Neural cell (in vitro differentiated cells): ENCODE data around the gene GNAS. TPM values are rescaled to one million over a fixed set of nuclear protein-coding genes. Genes with fewer than 3 reads are reported as not detected.

ENCODE experiments used
- H2AFZ ChIP-seq: fragments of 200-600, 300-800 bp; sonication (generic), shearing (Covaris generic); 2 replicates; pipeline ENCODE4 v1.6.0; 2014; ENCODE audit warnings: low read depth, mild to moderate bottlenecking, antibody characterized with exemption, low read length, moderate library complexity
- H3F3A ChIP-seq: fragments of 200-600 bp; shearing (Covaris generic); 2 replicates; pipeline ENCODE4 v1.6.1; 2016; ENCODE audit warnings: mild to moderate bottlenecking, moderate library complexity, mixed read lengths, antibody characterized with exemption, low read length; ENCODE audit not compliant: insufficient read depth, poor library complexity, severe bottlenecking
- H3K27ac ChIP-seq: fragments of 200-600, 300-800 bp; sonication (generic), shearing (Covaris generic); 2 replicates; pipeline ENCODE4 v1.5.1; 2014; ENCODE audit warnings: mild to moderate bottlenecking, low read length, moderate library complexity
- H3K27me3 ChIP-seq: fragments of 300-800, 200-600 bp; sonication (generic), shearing (Covaris generic); 2 replicates; pipeline ENCODE4 v1.6.0; 2014; ENCODE audit warnings: mild to moderate bottlenecking, low read depth, low read length, moderate library complexity; ENCODE audit not compliant: insufficient read depth
- H3K36me3 ChIP-seq: fragments of 300-800, 200-600 bp; sonication (generic), shearing (Covaris generic); 2 replicates; pipeline ENCODE4 v1.5.1; 2014; ENCODE audit warnings: mild to moderate bottlenecking, antibody characterized with exemption, low read length, moderate library complexity; ENCODE audit not compliant: insufficient read depth
- H3K4me2 ChIP-seq: fragments of 300-800, 200-600 bp; sonication (generic), shearing (Covaris generic); 2 replicates; pipeline ENCODE4 v1.6.0; 2014; ENCODE audit warnings: mild to moderate bottlenecking, low read length
- H3K4me3 ChIP-seq: fragments of 300-800, 200-600 bp; sonication (generic), shearing (Covaris generic); 2 replicates; pipeline ENCODE4 v1.5.1; 2014; ENCODE audit warnings: mild to moderate bottlenecking, low read length, moderate library complexity
- H3K79me2 ChIP-seq: fragments of 200-600 bp; shearing (Covaris generic); replicated peaks from 2 replicates; pipeline ENCODE4 v1.6.0; 2014; ENCODE audit warnings: mild to moderate bottlenecking, low read length, moderate library complexity; ENCODE audit not compliant: insufficient read depth
- H3K9ac ChIP-seq: fragments of 300-800, 200-600 bp; sonication (generic), shearing (Covaris generic); 2 replicates; pipeline ENCODE4 v1.6.1; 2016; ENCODE audit warnings: mild to moderate bottlenecking, low read length, mixed read lengths
- H3K9me2 ChIP-seq: fragments of 200-600 bp; shearing (Covaris generic); 2 replicates; pipeline ENCODE4 v1.6.1; 2016; ENCODE audit warnings: mild to moderate bottlenecking, low read length, mixed read lengths; ENCODE audit not compliant: insufficient read depth
- H3K9me3 ChIP-seq: fragments of 200-600, 300-800 bp; sonication (generic), shearing (Covaris generic); 2 replicates; pipeline ENCODE4 v1.6.1; 2016; ENCODE audit warnings: mild to moderate bottlenecking, mixed run types, low read length, moderate library complexity, mixed read lengths
- H4K20me1 ChIP-seq: fragments of 200-600 bp; shearing (Covaris generic); 2 replicates; pipeline ENCODE4 v1.6.1; 2016; ENCODE audit warnings: mild to moderate bottlenecking, mixed run types; ENCODE audit not compliant: insufficient read depth
- EP300 ChIP-seq: fragments of 450-650 bp; conservative IDR thresholded peaks from 2 replicates; pipeline ENCODE4 v1.6.1; 2014; ENCODE audit warnings: antibody characterized with exemption, mild to moderate bottlenecking, moderate library complexity; ENCODE audit not compliant: poor library complexity, severe bottlenecking
- EZH2 ChIP-seq: fragments of 200-600, 300-800 bp; shearing (Covaris generic), sonication (generic); IDR thresholded peaks from 2 replicates; pipeline ENCODE4 v1.6.1; 2014; ENCODE audit warnings: antibody characterized with exemption, low read length, borderline replicate concordance, mild to moderate bottlenecking; ENCODE audit not compliant: insufficient read depth, poor library complexity, severe bottlenecking
- MXI1 ChIP-seq: fragments of 450-650 bp; conservative IDR thresholded peaks from 2 replicates; pipeline ENCODE4 v1.6.1; 2014; ENCODE audit warnings: antibody characterized with exemption, mild to moderate bottlenecking; ENCODE audit not compliant: poor library complexity, severe bottlenecking
- POLR2AphosphoS5 ChIP-seq: IDR thresholded peaks from 2 replicates; pipeline ENCODE4 v1.6.1; 2012
- RAD21 ChIP-seq: fragments of 450-650 bp; conservative IDR thresholded peaks from 2 replicates; pipeline ENCODE4 v1.6.1; 2014; ENCODE audit warnings: antibody characterized with exemption, mild to moderate bottlenecking, moderate library complexity
- SMC3 ChIP-seq: fragments of 450-650 bp; conservative IDR thresholded peaks from 2 replicates; pipeline ENCODE4 v1.6.1; 2014; ENCODE audit warnings: antibody characterized with exemption, mild to moderate bottlenecking, moderate library complexity; ENCODE audit not compliant: poor library complexity
- TAF1 ChIP-seq: IDR thresholded peaks from 2 replicates; pipeline ENCODE4 v1.6.1; 2012; ENCODE audit warnings: low read depth
- polyA plus RNA-seq: library from polyadenylated mRNA; depleted of rRNA; stranded (reverse); fragments of >200 nt; gene quantifications from 2 replicates; pipeline ENCODE4 v1.2.3, GENCODE V29; 2014
- TF ChIP-seq, protein P1 (sequence below): IDR thresholded peaks from 2 replicates; pipeline ENCODE4 v1.6.1; 2012; ENCODE audit warnings: borderline replicate concordance
- TF ChIP-seq, protein P2 (sequence below): fragments of 450-650 bp; IDR thresholded peaks from 2 replicates; pipeline ENCODE4 v1.5.1; 2014; ENCODE audit warnings: antibody characterized with exemption, mild to moderate bottlenecking, moderate library complexity; ENCODE audit not compliant: poor library complexity, severe bottlenecking

Gene GNAS
- polyA plus RNA-seq, 1 donor from 2014 or later = 958 TPM

DNA sequence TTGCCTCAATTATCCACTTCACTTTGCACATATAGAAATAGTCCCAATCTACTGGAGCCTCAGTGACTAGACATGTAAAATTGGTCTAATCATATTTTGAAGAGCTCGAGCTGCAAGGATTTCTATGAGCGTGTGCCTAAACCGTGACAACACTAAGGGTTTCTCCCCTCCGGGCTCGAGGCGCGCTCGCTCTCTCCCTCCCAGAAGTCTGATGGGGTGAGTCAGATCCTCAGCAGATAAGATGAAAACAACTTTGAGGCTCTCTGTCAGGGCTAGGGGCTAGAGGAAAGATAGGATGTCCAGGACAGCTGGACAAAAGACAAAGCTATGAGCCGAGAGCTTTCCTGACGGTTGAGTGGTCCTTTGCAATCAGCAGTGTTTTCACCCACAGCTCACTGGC is 18.6 kb upstream of the GNAS start:
- no peaks in the 10 kb centered on the region for H3K9me3 ChIP-seq
- H2AFZ ChIP-seq = no peak overlapping the region
- H3K27me3 ChIP-seq = peaks cover 8% of the 10 kb centered on the region
- no peaks in the 10 kb centered on the region for H3F3A ChIP-seq
- H3K36me3 ChIP-seq = no peaks in the 10 kb centered on the region
- H3K4me2 ChIP-seq = no peak overlapping the region
- no peaks in the 10 kb centered on the region for H4K20me1 ChIP-seq
- H3K4me3 ChIP-seq = no peak overlapping the region
- H3K79me2 ChIP-seq = no peaks in the 10 kb centered on the region
- H3K9ac ChIP-seq = no peak overlapping the region
- H3K9me2 ChIP-seq = no peaks in the 10 kb centered on the region
- TF ChIP-seq RAD21 (no peak), EZH2 (no peak), SMC3 (no peak), MXI1 (no peak), EP300 (no peak), POLR2AphosphoS5 (no peak), TAF1 (no peak)
- TF ChIP-seq, protein P1, sequence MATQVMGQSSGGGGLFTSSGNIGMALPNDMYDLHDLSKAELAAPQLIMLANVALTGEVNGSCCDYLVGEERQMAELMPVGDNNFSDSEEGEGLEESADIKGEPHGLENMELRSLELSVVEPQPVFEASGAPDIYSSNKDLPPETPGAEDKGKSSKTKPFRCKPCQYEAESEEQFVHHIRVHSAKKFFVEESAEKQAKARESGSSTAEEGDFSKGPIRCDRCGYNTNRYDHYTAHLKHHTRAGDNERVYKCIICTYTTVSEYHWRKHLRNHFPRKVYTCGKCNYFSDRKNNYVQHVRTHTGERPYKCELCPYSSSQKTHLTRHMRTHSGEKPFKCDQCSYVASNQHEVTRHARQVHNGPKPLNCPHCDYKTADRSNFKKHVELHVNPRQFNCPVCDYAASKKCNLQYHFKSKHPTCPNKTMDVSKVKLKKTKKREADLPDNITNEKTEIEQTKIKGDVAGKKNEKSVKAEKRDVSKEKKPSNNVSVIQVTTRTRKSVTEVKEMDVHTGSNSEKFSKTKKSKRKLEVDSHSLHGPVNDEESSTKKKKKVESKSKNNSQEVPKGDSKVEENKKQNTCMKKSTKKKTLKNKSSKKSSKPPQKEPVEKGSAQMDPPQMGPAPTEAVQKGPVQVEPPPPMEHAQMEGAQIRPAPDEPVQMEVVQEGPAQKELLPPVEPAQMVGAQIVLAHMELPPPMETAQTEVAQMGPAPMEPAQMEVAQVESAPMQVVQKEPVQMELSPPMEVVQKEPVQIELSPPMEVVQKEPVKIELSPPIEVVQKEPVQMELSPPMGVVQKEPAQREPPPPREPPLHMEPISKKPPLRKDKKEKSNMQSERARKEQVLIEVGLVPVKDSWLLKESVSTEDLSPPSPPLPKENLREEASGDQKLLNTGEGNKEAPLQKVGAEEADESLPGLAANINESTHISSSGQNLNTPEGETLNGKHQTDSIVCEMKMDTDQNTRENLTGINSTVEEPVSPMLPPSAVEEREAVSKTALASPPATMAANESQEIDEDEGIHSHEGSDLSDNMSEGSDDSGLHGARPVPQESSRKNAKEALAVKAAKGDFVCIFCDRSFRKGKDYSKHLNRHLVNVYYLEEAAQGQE = no peak
- TF ChIP-seq, protein P2, sequence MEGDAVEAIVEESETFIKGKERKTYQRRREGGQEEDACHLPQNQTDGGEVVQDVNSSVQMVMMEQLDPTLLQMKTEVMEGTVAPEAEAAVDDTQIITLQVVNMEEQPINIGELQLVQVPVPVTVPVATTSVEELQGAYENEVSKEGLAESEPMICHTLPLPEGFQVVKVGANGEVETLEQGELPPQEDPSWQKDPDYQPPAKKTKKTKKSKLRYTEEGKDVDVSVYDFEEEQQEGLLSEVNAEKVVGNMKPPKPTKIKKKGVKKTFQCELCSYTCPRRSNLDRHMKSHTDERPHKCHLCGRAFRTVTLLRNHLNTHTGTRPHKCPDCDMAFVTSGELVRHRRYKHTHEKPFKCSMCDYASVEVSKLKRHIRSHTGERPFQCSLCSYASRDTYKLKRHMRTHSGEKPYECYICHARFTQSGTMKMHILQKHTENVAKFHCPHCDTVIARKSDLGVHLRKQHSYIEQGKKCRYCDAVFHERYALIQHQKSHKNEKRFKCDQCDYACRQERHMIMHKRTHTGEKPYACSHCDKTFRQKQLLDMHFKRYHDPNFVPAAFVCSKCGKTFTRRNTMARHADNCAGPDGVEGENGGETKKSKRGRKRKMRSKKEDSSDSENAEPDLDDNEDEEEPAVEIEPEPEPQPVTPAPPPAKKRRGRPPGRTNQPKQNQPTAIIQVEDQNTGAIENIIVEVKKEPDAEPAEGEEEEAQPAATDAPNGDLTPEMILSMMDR = no peak
- H3K27ac ChIP-seq = no peak overlapping the region

DNA sequence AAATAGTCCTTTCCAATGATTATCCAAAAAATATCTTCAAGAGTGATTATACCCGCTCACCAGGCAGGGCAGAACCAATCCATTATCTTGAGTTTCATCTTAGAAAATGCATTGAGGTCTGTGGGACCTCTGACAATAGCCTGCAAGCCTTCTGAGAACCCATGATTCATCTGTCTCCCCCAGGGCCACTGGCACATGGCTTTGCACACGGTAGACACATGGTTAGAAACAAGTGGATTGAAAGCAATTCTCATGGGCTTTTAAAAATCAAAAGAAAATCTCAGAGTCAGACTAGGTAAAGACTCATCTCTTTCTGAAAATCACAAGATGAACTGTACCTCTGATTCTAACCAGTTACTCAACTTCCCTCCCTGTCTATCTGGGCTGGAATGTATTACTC is 17.3 kb upstream of the GNAS start:
- peaks cover 21% of the 10 kb centered on the region for H3K27me3 ChIP-seq
- no peak overlapping the region for H3K27ac ChIP-seq
- no peaks in the 10 kb centered on the region for H3K79me2 ChIP-seq
- H3K9me3 ChIP-seq = no peaks in the 10 kb centered on the region
- no peaks in the 10 kb centered on the region for H4K20me1 ChIP-seq
- H3K9me2 ChIP-seq = no peaks in the 10 kb centered on the region
- H3F3A ChIP-seq = no peaks in the 10 kb centered on the region
- no peak overlapping the region for H3K9ac ChIP-seq
- H3K4me2 ChIP-seq = no peak overlapping the region
- H3K36me3 ChIP-seq = no peaks in the 10 kb centered on the region
- no peak overlapping the region for H2AFZ ChIP-seq
- no peak for TF ChIP-seq EZH2
- TF ChIP-seq TAF1 = no peak
- no peak for TF ChIP-seq MXI1
- H3K4me3 ChIP-seq = no peak overlapping the region
